HepG2 (cell line): Measurements from ENCODE around the gene HIGD1C. TPM values are rescaled to one million over a fixed set of nuclear protein-coding genes. Genes with fewer than 3 reads are reported as not detected.

Experiments
- ATAC-seq: fragments of 200-7000 bp; cut with Tn5 transposase; 3 replicates; pipeline ENCODE4 v1.9.1; 2020; ENCODE audit warnings: mild to moderate bottlenecking, moderate library complexity
- BruUV-seq: library from RNA; stranded (reverse); fragments of 400-500 nt; replicated peaks from 2 replicates; lab custom pipeline; 2021; lab: Mats Ljungman, UMichigan
- CTCF ChIA-PET: fragments of 300-600 bp; formaldehyde crosslinking; extraction: SDS; loops from one replicate; lab custom pipeline; 2021; ENCODE audit warnings: low total read pairs, inconsistent platforms, low intra/inter-chr PET ratio; lab: Yijun Ruan, JAX
- POLR2A ChIA-PET: fragments of 350-600 bp; sonication (Branson Sonifier 250); formaldehyde crosslinking; loops from one replicate; lab custom pipeline; 2020; ENCODE audit warnings: antibody characterized with exemption, inconsistent platforms; lab: Yijun Ruan, JAX
- DNase-seq: peaks from one replicate; pipeline ENCODE4 v3.0.0-alpha.2; 2015; ENCODE audit warnings: low spot score
- FAIRE-seq: peaks from 3 replicates; lab custom pipeline; 2011; peaks lifted over from hg19 to GRCh38; lab: Jason Lieb, UNC
- H2AFZ ChIP-seq: one replicate; pipeline ENCODE4 v1.6.1; 2011; ENCODE audit warnings: low read length, inconsistent platforms
- H3K27ac ChIP-seq: fragments of 300-600 bp; 3 replicates; pipeline ENCODE4 v1.8.0; 2011; ENCODE audit warnings: mixed run types, mild to moderate bottlenecking, mixed read lengths, low read length, inconsistent platforms; ENCODE audit not compliant: insufficient read depth; ENCODE audit errors: extremely low read length
- H3K27me3 ChIP-seq, 2 experiments: fragments of 200-600 bp in 1 of 2; 2 replicates in 1 of 2; 3 replicates in 1 of 2; pipeline versions ENCODE4 v1.6.0 to v1.8.0; 2011; ENCODE audit warnings: low read length in 2 of 2, mild to moderate bottlenecking in 2 of 2, moderate library complexity in 2 of 2, inconsistent platforms in 1 of 2; ENCODE audit not compliant: insufficient read depth in 2 of 2, control insufficient read depth in 1 of 2
- H3K36me3 ChIP-seq, 2 experiments: fragments of 200-600 bp in 1 of 2; replicated peaks in 1 of 2; 2 replicates in 1 of 2; 3 replicates in 1 of 2; pipeline versions ENCODE4 v1.5.1 to v1.8.0; 2011; ENCODE audit warnings: low read length in 2 of 2, inconsistent platforms in 1 of 2; ENCODE audit not compliant: insufficient read depth in 2 of 2, control insufficient read depth in 1 of 2
- H3K4me1 ChIP-seq: 2 replicates; pipeline ENCODE4 v1.5.1; 2012; ENCODE audit warnings: low read length, inconsistent platforms; ENCODE audit not compliant: insufficient read depth
- H3K4me2 ChIP-seq: 2 replicates; pipeline ENCODE4 v1.6.0; 2011; ENCODE audit warnings: low read depth, low read length, inconsistent platforms
- H3K4me3 ChIP-seq, 3 experiments: fragments of 200-600 bp in 1 of 3; sonication (generic), shearing (Covaris generic) in 1 of 3; replicated peaks in 1 of 3; 2 replicates each; pipeline ENCODE4 v1.5.1; 2011 to 2016; ENCODE audit warnings: low read length in 3 of 3, inconsistent platforms in 2 of 3, low read depth in 2 of 3, mild to moderate bottlenecking in 2 of 3, control low read depth in 1 of 3, mixed read lengths in 1 of 3; ENCODE audit not compliant: insufficient read depth in 1 of 3
- H3K79me2 ChIP-seq: one replicate; pipeline ENCODE4 v1.6.1; 2011; ENCODE audit warnings: low read length, inconsistent platforms; ENCODE audit not compliant: insufficient read depth
- H3K9ac ChIP-seq: 2 replicates; pipeline ENCODE4 v1.6.0; 2011; ENCODE audit warnings: mild to moderate bottlenecking, low read depth, low read length, inconsistent platforms; ENCODE audit not compliant: insufficient read depth
- H3K9me3 ChIP-seq: 2 replicates; pipeline ENCODE4 v1.5.1; 2012; ENCODE audit warnings: mild to moderate bottlenecking, low read length
- H4K20me1 ChIP-seq: 2 replicates; pipeline ENCODE4 v1.6.0; 2011; ENCODE audit warnings: inconsistent platforms, mild to moderate bottlenecking, low read length, moderate library complexity; ENCODE audit not compliant: insufficient read depth
- CENPX ChIP-seq: sonication (generic); formaldehyde crosslinking; IDR thresholded peaks from 2 replicates; pipeline ENCODE4 v1.9.0; 2021; ENCODE audit warnings: mild to moderate bottlenecking, missing genetic modification reagents, moderate library complexity
- CHCHD3 ChIP-seq: sonication (generic); formaldehyde crosslinking; IDR thresholded peaks from 2 replicates; pipeline ENCODE4 v1.8.0; 2022; ENCODE audit warnings: mild to moderate bottlenecking, missing genetic modification reagents, moderate library complexity
- ETS1 ChIP-seq: sonication (generic); formaldehyde crosslinking; IDR thresholded peaks from 2 replicates; pipeline ENCODE4 v1.4.0; 2020; ENCODE audit warnings: missing genetic modification reagents
- KAT8 ChIP-seq: IDR thresholded peaks from 2 replicates; pipeline ENCODE4 v1.6.1; 2016; ENCODE audit warnings: missing genetic modification reagents, missing compliant biosample characterization
- MYNN ChIP-seq: sonication (generic); formaldehyde crosslinking; IDR thresholded peaks from 2 replicates; pipeline ENCODE4 v1.4.0; 2020; ENCODE audit warnings: mild to moderate bottlenecking, low read depth, missing genetic modification reagents
- SRSF4 ChIP-seq: fragments of 200-400 bp; formaldehyde crosslinking; IDR thresholded peaks from one replicate; pipeline ENCODE4 v1.6.1; 2018; ENCODE audit warnings: mild to moderate bottlenecking, low read depth, low read length, moderate library complexity; ENCODE audit not compliant: poor library complexity, severe bottlenecking
- TOPORS ChIP-seq: sonication (generic); formaldehyde crosslinking; IDR thresholded peaks from 2 replicates; pipeline ENCODE4 v1.8.0; 2023; ENCODE audit warnings: mild to moderate bottlenecking, missing genetic modification reagents
- ZNF18 ChIP-seq: sonication (generic); formaldehyde crosslinking; IDR thresholded peaks from 2 replicates; pipeline ENCODE4 v1.8.0; 2022; ENCODE audit warnings: mild to moderate bottlenecking, missing genetic modification reagents; ENCODE audit not compliant: insufficient replicate concordance
- ZNF335 ChIP-seq: sonication (generic); formaldehyde crosslinking; IDR thresholded peaks from 2 replicates; pipeline ENCODE4 v1.4.0; 2020; ENCODE audit warnings: missing genetic modification reagents
- WGBS: methylation state at CpG from one replicate; pipeline ENCODE4 v1.1.6; 2017; ENCODE audit warnings: low lambda C conversion rate; 5-methylcytosine and 5-hydroxymethylcytosine counted together
- in situ Hi-C: cut with HindIII; loops from 2 replicates; pipeline ENCODE4 v1.10.0; 2017; ENCODE audit warnings: low pct_unique_long_range_greater_than_20kb; ENCODE audit not compliant: extremely low pct_ligation_motif_present
- intact Hi-C: fragments of 100-400 bp; cut with micrococcal nuclease; formaldehyde crosslinking; loops from one replicate; pipeline ENCODE4 v1.10.0; 2022; ENCODE audit not compliant: unreplicated experiment
- polyA plus RNA-seq, 8 experiments: library from polyadenylated mRNA; depleted of rRNA in 3 of 8; stranded (reverse) in 7 of 8; unstranded in 1 of 8; fragments of >200 nt; fragmentation: Illumina TruSeq in 4 of 8; extraction: Trizol in 4 of 8; gene quantifications; 2 replicates each; pipeline versions ENCODE4 v1.2.1 to v1.2.3, GENCODE V29; 2011 to 2016; ENCODE audit warnings: low read depth in 4 of 8, missing spikeins in 1 of 8, mixed read lengths in 1 of 8; ENCODE audit not compliant: insufficient read depth in 1 of 8
- total RNA-seq, 5 experiments: library from RNA; depleted of rRNA; stranded (reverse); fragments of >200 nt; fragmentation: Illumina TruSeq; extraction: Trizol; gene quantifications; 2 replicates each; pipeline ENCODE4 v1.2.3, GENCODE V29; 2016; ENCODE audit warnings: low read depth in 1 of 5

The HIGD1C gene
- total and polyA plus RNA-seq, 2 of the 13 experiments (the other 11 are each of a cell fraction or from before 2014, with no cell fraction given), result not detected

GRCh38 chr12:50961708-50962107 is 9.4 kb downstream of the HIGD1C start (continued):
- no peak for TF ChIP-seq ZNF18 (CRISPR knock-in tag)
- TF ChIP-seq TOPORS (CRISPR knock-in tag), result no peak
- no peak for TF ChIP-seq ZNF335 (CRISPR knock-in tag)
- TF ChIP-seq CHCHD3 (CRISPR knock-in tag), result no peak
- TF ChIP-seq CENPX (CRISPR knock-in tag), result no peak
- TF ChIP-seq, all 625 proteins: peak for 0

- FAIRE-seq, result no peak
- ATAC-seq, result no peak
- Histone ChIP-seq H2AFZ (no peak overlapping the region), H3K9ac (no peak overlapping the region), H3K4me1 (no peaks in the 10 kb centered on the region), H3K9me3 (no peaks in the 10 kb centered on the region), H4K20me1 (no peaks in the 10 kb centered on the region)
- intact Hi-C loops, result no loop called here
- TF ChIP-seq MYNN (CRISPR knock-in tag) (no peak), KAT8 (CRISPR knock-in tag) (no peak), ETS1 (CRISPR knock-in tag) (no peak), SRSF4 (no peak)
- TF ChIP-seq, all 625 proteins: peak for 0
- Histone ChIP-seq H3K27ac (no peak overlapping the region), H3K4me2 (no peak overlapping the region), H3K36me3 (no peaks in the 10 kb centered on the region), H3K4me3 (no peak overlapping the region), H3K27me3 (no peaks in the 10 kb centered on the region), H3K79me2 (no peaks in the 10 kb centered on the region)
- in situ Hi-C loops, result no loop called here
- no peak for DNase-seq
- BruUV-seq, result no TSS peak
- POLR2A ChIA-PET, result interaction anchor here (0.7 kb wide), 1 partner anchor 61 kb away, joined by 3 read pairs; no protein-coding TSS in a partner anchor
- WGBS, result 94% methylated on average over 1 of the region's 1 CpG
- CTCF ChIA-PET, result no interaction called here
Measured at GRCh38 chr12:50964432-50964831, 12.1 kb downstream of the HIGD1C start.
